ENCODE measurements around the gene ANLN. TPM values are rescaled to one million over a fixed set of nuclear protein-coding genes. Genes with fewer than 3 reads are reported as not detected.
"Not testable (repeated sequence)": the region's sequence is repeated elsewhere in the genome, so short reads cannot be mapped to it uniquely, and the experiment has no call there.

Gene ANLN
- total RNA-seq, 1 donor from 2014 or later: 30.9 TPM

- not testable (repeated sequence) for DNase-seq
These were observed 76.3 kb downstream of the ANLN start for GRCh38 chr7:36466001-36466400.

- no peak for DNase-seq
These were observed 78.9 kb downstream of the ANLN start for GRCh38 chr7:36468370-36469101.

- no peak for DNase-seq
These were observed 79.6 kb downstream of the ANLN start for GRCh38 chr7:36469236-36469635.

- DNase-seq: no peak
These were observed 82.6 kb downstream of the ANLN start for GRCh38 chr7:36472141-36472729.

GRCh38 chr7:36473454-36474282, 84.0 kb downstream of the ANLN start:
- DNase-seq: no peak

GRCh38 chr7:36474283-36475010, 84.8 kb downstream of the ANLN start:
- no peak for DNase-seq

- no peak for DNase-seq
These were observed 85.3 kb downstream of the ANLN start for GRCh38 chr7:36475011-36475342.

DNA sequence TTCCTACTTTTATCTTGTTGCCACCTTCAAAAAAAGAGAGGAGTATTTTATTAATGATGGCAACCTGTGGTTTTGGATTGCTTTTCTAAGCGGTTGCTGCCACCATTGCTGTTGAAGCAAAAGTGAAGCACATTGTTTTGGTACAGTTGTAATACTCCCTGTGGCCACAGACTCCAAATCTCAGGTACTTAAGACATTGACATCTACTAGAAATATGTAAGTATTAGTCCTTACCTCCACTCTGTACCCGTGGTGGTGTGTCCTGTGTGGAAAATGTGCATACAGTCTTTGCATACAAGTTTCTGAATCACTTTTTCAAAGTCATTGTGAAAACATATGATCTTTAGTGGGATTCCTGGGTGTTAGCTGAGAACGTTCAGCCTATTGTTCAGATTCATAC, 85.7 kb downstream of the ANLN start:
- no peak for DNase-seq

DNA sequence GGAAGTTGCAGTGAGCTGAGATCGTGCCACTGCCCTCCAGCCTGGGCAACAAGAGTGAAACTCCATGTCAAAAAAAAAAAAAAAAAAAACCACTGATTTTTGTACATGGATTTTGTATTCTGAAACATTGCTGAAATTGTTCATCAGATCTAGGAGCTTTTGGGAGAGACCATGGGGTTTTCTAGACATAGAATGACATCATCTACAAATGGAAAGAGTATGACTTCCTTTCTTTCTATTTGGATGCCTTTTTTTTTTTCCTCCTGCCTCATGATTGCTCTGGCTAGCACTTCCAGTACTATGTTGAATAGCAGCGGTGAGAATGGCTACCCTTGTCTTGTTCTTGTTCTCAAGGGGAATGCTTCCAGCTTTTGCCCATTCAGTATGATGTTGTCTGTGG, 89.1 kb downstream of the ANLN start:
- DNase-seq: no peak

DNA sequence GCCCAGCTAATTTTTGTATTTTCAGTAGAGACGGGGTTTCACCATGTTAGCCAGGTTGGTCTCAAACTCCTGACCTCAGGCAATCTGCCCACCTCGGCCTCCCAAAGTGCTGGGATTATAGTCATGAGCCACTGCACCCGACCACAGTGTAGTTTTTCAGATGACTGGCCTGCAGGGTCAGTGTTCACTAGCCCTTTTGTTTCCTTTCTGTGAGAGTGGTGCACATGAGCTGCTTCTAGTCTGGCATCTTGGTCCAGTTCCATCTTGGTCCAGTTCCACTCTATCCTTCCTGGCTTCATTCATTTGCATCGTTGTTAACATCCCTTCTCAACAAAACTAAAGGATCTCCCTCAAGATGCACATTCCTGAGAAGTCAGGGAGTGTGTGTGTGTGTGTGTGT, 94.2 kb downstream of the ANLN start:
- not testable (repeated sequence) for DNase-seq

GRCh38 chr7:36484265-36484664, 94.6 kb downstream of the ANLN start:
- DNase-seq: no peak

DNA sequence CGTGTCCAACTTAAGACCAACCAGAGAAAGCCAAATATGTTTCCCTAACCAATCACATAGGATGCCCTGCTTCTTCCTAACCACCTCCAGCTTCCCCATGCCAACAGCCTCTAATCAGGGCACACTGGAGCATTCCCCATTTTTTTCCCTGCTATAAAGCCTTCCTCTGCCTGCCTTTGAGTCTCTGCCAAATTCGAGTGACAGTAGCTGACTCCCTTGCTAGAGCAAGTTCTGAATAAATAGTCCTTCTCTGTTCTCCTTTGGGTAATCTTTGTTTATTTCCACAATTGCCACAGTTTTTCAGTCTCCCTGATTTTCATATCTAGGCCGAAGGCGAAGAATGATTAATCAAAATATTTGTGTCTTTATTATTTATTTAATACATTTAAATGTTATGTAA, 96.7 kb downstream of the ANLN start:
- no peak for DNase-seq

- DNase-seq: no peak
These were observed 98.2 kb downstream of the ANLN start for GRCh38 chr7:36487756-36488336.

- DNase-seq: not testable (repeated sequence)
These were observed 99.0 kb downstream of the ANLN start for GRCh38 chr7:36488672-36489071.

- no peak for DNase-seq
These were observed 100.8 kb downstream of the ANLN start for GRCh38 chr7:36490419-36490830.

DNA sequence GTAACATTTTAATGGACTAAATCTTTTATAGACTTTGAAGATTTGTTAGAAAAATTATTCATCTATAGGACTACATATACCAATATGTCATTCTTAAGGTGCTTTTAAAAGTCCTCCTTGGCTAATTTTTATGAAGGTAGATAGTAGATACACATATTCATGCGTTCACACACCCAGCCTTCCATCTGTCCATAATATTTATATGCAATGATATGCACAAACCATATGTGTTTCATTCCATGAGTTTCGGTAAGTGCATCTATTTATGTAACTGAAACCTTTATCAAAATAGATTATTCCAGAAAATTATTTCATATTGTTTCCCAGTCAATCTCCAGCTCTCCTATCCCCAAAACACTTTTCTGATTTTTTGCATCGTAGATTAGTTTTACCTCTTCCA, 101.7 kb downstream of the ANLN start:
- DNase-seq: no peak

DNA sequence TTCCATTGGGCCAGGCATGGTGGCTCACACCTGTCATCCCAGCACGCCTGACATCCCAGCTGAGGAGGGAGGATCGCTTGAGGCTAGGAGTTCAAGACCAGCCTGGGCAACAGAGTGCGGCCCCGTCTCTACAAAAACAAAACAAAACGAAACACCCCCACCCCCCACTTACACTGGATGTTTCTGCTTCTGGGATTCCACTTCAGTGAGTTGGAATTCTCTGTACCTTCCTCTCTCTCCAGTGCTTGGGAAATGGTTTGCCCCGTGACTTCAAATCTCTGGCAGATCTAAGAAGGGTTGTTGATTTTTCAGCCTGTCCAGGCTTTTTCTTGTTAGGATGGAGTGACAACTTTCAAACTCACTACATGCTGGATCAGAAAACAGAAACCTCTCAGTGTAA, 106.9 kb downstream of the ANLN start:
- no peak for DNase-seq

DNA sequence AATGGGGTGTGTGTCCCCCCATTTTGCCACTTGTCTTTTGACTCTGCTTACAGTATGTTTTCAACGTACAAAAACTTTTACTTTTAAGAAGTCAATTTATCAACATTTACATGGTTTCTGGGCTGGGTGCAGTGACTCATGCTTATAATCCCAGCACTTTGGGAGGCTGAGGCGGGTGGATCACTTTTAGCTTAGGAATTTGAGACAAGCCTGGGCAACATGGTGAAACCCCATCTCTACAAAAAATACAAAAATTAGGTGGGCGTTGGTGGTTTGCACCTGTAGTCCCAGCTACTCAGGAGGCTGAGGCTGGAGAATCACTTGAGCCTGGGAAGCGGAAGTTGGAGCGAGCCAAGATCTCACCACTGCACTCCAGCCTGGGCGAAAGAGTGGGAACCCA, 107.5 kb downstream of the ANLN start:
- DNase-seq: not testable (repeated sequence)

DNA sequence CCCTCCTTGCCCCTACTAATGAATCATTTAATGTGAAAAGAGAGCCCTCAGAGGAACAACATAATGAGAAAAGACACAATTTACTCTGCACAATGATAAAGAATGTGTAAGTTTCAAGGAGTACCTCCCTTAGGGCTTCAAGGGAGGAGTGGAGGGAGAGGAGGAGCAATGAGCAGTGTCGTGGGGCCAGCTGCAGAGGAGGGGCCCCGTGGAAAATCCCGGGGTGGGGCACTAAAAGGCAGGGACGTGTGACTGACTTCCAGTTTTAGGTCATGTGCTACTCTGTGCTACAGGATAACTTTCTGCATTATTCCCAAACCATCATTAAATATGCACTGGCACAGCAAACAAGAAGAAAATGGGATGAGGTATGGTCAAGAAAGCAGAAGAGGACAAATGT, 108.1 kb downstream of the ANLN start:
- DNase-seq: no peak

All from occipital lobe (tissue), 2 donors.